Ureter (tissue), 1 donor: ENCODE data around the gene WWC1. TPM values are rescaled to one million over a fixed set of nuclear protein-coding genes. Genes with fewer than 3 reads are reported as not detected.
"Not testable (repeated sequence)": the region's sequence is repeated elsewhere in the genome, so short reads cannot be mapped to it uniquely, and the experiment has no call there.

Experiments used
- DNase-seq: peaks from one replicate; pipeline ENCODE4 v3.0.0-alpha.2; 2020; ENCODE audit warnings: low spot score
- total RNA-seq: library from RNA; stranded (reverse); gene quantifications from one replicate; pipeline ENCODE4 v1.2.4, GENCODE V29; 2023
- donor health status: DM: yes; HTN: yes; CAD: no.

WWC1 gene
- total RNA-seq, 1 donor from 2014 or later: 95.2 TPM

DNA sequence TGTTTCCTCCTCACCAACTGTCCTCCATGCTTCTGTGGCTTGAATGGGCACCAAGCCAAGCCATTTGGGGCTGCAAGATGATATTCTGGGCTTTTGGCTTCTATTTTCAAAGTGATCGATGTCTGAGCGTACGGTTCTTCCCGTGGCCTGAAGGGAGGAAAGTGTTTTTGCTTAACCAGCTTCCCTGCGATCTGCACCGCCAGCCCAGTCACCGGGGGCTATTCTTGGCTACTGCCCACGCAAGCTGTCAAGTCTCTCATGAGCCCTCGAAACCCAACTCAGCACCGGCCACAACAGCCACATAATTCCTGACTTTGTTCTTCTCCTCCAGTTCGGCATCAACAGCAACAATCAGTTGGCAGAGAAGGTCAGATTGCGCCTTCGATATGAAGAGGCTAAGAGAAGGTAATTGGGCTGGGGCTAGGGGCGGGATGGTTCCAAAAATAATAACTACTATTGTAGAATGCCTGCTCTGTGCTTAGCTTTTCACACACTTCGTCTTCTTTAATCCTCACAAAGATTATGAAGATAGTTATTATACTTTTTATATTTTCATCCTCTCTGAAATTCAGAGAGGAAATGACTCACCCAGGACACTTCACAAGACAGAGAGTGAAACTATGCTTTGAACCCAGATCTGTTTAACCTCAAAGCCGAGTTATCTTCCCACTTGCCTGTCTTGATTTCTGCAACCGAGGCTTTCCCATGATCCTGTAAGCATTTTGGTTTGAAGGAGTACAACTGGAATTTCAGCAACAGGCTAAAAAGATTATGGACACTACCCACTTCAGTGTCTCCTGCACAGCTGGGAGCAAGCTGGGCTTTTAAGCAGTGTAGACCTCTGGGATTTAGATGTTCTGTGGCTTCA, 118.4 kb downstream of the WWC1 start:
- DNase-seq: no peak

GRCh38 chr5:168411871-168412270, 120.4 kb downstream of the WWC1 start:
- DNase-seq: no peak

GRCh38 chr5:168413062-168413461, 121.6 kb downstream of the WWC1 start:
- DNase-seq: no peak

GRCh38 chr5:168413596-168413995, 122.2 kb downstream of the WWC1 start:
- no peak for DNase-seq

- DNase-seq: no peak
These were observed 124.0 kb downstream of the WWC1 start for GRCh38 chr5:168415401-168415800.

DNA sequence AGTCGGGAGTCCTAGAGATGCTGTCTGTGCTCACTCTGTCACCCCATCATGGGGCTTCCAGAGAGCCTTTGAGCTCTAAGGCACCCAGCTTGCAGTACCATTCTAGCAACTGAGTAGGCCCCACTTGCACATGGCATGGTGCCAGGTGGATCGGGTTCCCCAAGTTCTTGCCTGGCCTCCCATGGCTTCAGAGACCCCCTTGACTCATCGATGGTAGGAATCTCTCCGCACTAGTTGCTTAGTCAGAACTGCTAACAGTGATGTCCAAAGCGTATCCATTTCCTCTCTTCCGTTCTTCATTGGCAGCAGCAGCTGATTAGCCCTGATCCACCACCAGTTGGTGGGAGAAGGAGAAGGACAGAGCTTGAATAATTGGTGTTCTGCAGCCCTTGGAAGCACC, 124.5 kb downstream of the WWC1 start:
- no peak for DNase-seq

DNA sequence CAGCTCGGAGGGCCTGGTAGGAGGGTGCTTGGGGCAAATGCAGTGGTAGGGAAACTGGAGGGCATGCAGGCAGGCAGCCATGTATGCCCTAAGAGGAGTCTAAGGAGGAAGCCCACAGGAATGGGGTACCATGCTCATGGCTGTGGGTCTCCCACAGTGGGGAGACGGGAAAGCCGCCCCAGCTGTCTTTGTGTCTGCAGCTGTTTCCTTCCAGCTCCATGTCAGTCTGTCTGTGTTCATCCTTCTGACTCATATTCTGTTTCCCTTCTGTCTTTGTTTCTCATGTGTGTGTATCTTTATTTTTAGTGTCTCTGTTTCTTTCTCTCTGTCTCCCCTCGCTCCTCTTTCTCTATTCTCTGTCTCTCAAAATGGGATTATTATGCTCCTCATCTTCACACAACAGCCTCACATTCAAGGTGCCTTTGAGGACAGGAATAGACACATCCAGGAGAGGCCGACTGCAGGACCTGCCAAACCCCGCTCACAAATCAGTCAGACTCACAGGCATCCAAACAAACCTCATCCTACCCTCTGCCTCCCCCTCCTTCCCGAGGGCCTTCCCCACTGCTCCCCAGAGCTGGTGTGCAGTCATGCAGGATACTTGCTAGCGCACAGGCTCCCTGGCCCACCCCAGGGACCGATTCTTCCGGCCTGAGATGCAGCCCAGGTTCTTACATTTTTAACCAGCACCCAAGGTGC, 126.4 kb downstream of the WWC1 start:
- DNase-seq: no peak

GRCh38 chr5:168420461-168420860, 129.0 kb downstream of the WWC1 start:
- no peak for DNase-seq

- no peak for DNase-seq
These were observed 131.0 kb downstream of the WWC1 start for GRCh38 chr5:168422431-168422830.

DNA sequence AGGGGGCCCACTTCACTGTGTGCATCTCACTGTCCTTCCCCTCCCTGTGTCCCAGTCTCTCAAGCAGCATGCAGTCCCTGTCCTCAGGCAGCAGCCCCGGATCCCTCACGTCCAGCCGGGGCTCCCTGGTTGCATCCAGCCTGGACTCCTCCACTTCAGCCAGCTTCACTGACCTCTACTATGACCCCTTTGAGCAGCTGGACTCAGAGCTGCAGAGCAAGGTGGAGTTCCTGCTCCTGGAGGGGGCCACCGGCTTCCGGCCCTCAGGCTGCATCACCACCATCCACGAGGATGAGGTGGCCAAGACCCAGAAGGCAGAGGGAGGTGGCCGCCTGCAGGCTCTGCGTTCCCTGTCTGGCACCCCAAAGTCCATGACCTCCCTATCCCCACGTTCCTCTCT, 132.0 kb downstream of the WWC1 start:
- DNase-seq: no peak

GRCh38 chr5:168423971-168424370, 132.5 kb downstream of the WWC1 start:
- DNase-seq: no peak

- no peak for DNase-seq
These were observed 133.3 kb downstream of the WWC1 start for GRCh38 chr5:168424594-168425323.

DNA sequence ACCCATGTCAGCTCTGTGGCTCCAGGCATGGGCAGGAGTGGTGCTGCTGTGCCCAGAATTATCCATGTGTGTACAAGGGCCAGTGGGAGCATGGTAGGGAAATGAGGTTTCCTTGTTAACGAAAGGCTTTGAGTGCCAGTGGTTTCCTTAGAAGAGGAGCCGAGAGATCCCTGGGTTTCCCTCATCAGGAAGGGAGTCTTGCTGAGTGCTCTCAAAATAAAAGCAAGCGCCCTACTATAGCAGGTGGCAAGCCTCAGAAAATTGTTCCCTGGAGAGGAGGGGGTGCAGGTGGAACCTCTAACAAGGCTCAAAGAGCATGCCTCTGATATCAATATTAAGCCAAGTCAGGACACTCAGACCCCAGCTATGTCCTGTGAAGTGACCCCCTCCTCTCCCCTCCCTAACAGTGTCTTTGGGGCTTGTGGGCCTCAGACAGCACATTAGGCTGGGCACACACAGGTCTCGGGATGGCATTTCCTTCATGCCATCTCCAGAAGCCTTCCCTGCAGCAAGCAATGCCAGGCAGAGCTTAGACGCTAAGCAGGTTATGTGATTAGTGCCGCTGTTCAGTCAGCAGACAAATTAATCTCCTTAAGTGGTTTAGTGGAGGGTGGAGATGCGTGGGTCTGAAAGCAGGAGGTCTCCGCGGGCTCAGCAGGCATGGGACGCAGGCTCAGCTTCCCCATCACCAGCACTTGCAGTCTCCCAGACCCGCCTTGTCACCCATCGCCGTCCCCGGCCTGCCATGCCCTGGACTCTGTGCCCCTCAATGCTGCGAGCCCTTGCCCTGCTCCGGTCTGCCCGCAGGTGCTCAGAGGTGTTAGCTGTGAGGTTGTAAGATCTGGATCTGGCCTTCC, 134.8 kb downstream of the WWC1 start:
- DNase-seq: no peak

- no peak for DNase-seq
These were observed 135.4 kb downstream of the WWC1 start for GRCh38 chr5:168426864-168427172.

- no peak for DNase-seq
These were observed 135.8 kb downstream of the WWC1 start for GRCh38 chr5:168427224-168427623.

- no peak for DNase-seq
These were observed 137.1 kb downstream of the WWC1 start for GRCh38 chr5:168428552-168428951.

- no peak for DNase-seq
These were observed 138.9 kb downstream of the WWC1 start for GRCh38 chr5:168430296-168430695.

- no peak for DNase-seq
These were observed 141.5 kb downstream of the WWC1 start for GRCh38 chr5:168432903-168433302.

- DNase-seq: no peak
These were observed 142.6 kb downstream of the WWC1 start for GRCh38 chr5:168434001-168434400.

GRCh38 chr5:168434746-168435321, 143.4 kb downstream of the WWC1 start:
- no peak for DNase-seq

- not testable (repeated sequence) for DNase-seq
These were observed 143.9 kb downstream of the WWC1 start for GRCh38 chr5:168435340-168435739.
